Small intestine (tissue), 7 donors: ENCODE measurements around the gene CELA1. TPM values are rescaled to one million over a fixed set of nuclear protein-coding genes. Genes with fewer than 3 reads are reported as not detected.
A peak's percentile ranks its signal among the peaks of the same experiment; 100 is the strongest.

ENCODE experiments used
- DNase-seq, 2 donors: peaks; one replicate each; pipeline versions ENCODE4 v3.0.0 to v3.0.0-alpha.2; 2013
- FAIRE-seq: peaks from 2 replicates; lab custom pipeline; 2012; peaks lifted over from hg19 to GRCh38; lab: Jason Lieb, UNC
- H3K27ac ChIP-seq, 3 donors: one replicate each; pipeline ENCODE4 v1.5.1; 2013; ENCODE audit warnings: low read length in 2 of 3, mild to moderate bottlenecking in 2 of 3, control low read depth in 1 of 3, inconsistent platforms in 1 of 3, low read depth in 1 of 3, moderate library complexity in 1 of 3
- H3K27me3 ChIP-seq, 3 donors: one replicate each; pipeline ENCODE4 v1.6.1; 2013; ENCODE audit warnings: low read length in 3 of 3, inconsistent platforms in 1 of 3; ENCODE audit not compliant: control insufficient read depth in 3 of 3, insufficient read depth in 3 of 3
- H3K36me3 ChIP-seq, 3 donors: one replicate each; pipeline ENCODE4 v1.6.1; 2013; ENCODE audit warnings: low read length in 3 of 3, inconsistent platforms in 1 of 3, low read depth in 1 of 3, mild to moderate bottlenecking in 1 of 3, moderate library complexity in 1 of 3; ENCODE audit not compliant: control insufficient read depth in 3 of 3, insufficient read depth in 2 of 3
- H3K4me1 ChIP-seq, 3 donors: one replicate each; pipeline ENCODE4 v1.6.1; 2013; ENCODE audit warnings: low read length in 2 of 3, inconsistent platforms in 1 of 3, low read depth in 1 of 3, mild to moderate bottlenecking in 1 of 3, moderate library complexity in 1 of 3; ENCODE audit not compliant: control insufficient read depth in 3 of 3, insufficient read depth in 2 of 3
- H3K4me3 ChIP-seq, 3 donors: one replicate each; pipeline ENCODE4 v1.5.1; 2013; ENCODE audit warnings: low read length in 3 of 3, control low read depth in 1 of 3, inconsistent platforms in 1 of 3, low read depth in 1 of 3, mild to moderate bottlenecking in 1 of 3, moderate library complexity in 1 of 3
- H3K9me3 ChIP-seq, 2 donors: one replicate each; pipeline ENCODE4 v1.6.1; 2013; ENCODE audit warnings: low read depth in 1 of 2, low read length in 1 of 2; ENCODE audit not compliant: control insufficient read depth in 2 of 2, insufficient read depth in 1 of 2
- WGBS, 3 donors: extraction: QIAGEN DNeasy Blood & Tissue Kit; methylation state at CpG; one replicate each; pipeline ENCODE4 v1.1.7; 2013; 5-methylcytosine and 5-hydroxymethylcytosine counted together
- polyA plus RNA-seq, 4 donors: library from polyadenylated mRNA; stranded (reverse) in 3 of 4; unstranded in 1 of 4; fragments of 200-250 nt in 3 of 4; fragments of 120-200 nt in 1 of 4; gene quantifications; one replicate each; pipeline versions ENCODE4 v1.2.1 to v1.2.3, GENCODE V29; 2013
- donor health status: healthy with polysubstance abuse.
- donor health status: control.
- donor health status: control.
- donor health status: Bipolar disorder and iron deficiency.
- donor health status: healthy.

The CELA1 gene
- polyA plus RNA-seq, 4 donors = 0.09 TPM; not detected in 3

DNA sequence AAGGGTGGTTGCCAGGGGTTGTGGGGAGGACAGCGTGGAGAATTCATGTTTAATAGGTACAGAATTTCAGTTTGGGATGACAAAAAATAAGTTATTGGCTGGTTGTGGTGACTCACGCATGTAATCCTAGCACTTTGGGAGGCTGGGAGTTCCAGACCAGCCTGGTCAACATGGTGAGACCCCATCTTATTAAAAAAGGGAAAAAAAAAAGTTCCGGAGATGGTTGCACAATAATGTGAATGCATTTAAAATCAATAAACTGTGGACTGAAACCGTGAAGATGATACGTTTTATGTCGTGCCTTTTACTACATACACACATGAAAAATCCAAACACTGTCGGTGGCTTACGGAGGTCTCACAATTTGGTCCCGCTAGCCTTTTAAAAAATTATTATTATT lies 24.2 kb upstream of the CELA1 start:
- Histone ChIP-seq H3K9me3 (no peaks in the 10 kb centered on the region), H3K36me3 (peaks cover 0 to 52% (median 12%) of the 10 kb centered on the region in 3 donors), H3K27ac (no peak overlapping the region), H3K4me1 (peaks cover 0 to 17% (median 2%) of the 10 kb centered on the region in 3 donors), H3K27me3 (no peaks in the 10 kb centered on the region), H3K4me3 (no peak overlapping the region)
- FAIRE-seq (no peak), DNase-seq (no peak)
- 94 to 98% (median 95%) methylated on average over 9 of the region's 9 CpGs for WGBS, 3 donors

GRCh38 chr12:51369581-51369980 lies 23.1 kb upstream of the CELA1 start:
- H3K4me1 ChIP-seq = peaks cover 0 to 17% (median 2%) of the 10 kb centered on the region in 3 donors
- FAIRE-seq (no peak), DNase-seq (no peak)
- peak overlapping the region in 2 of 3 donors; percentile 68 to 70 for H3K27ac ChIP-seq
- no peak overlapping the region for H3K4me3 ChIP-seq
- no peaks in the 10 kb centered on the region for H3K27me3 ChIP-seq
- 77 to 94% (median 80%) methylated on average over 4 of the region's 4 CpGs for WGBS, 3 donors
- H3K36me3 ChIP-seq = peaks cover 0 to 51% (median 10%) of the 10 kb centered on the region in 3 donors
- H3K9me3 ChIP-seq = no peaks in the 10 kb centered on the region

DNA sequence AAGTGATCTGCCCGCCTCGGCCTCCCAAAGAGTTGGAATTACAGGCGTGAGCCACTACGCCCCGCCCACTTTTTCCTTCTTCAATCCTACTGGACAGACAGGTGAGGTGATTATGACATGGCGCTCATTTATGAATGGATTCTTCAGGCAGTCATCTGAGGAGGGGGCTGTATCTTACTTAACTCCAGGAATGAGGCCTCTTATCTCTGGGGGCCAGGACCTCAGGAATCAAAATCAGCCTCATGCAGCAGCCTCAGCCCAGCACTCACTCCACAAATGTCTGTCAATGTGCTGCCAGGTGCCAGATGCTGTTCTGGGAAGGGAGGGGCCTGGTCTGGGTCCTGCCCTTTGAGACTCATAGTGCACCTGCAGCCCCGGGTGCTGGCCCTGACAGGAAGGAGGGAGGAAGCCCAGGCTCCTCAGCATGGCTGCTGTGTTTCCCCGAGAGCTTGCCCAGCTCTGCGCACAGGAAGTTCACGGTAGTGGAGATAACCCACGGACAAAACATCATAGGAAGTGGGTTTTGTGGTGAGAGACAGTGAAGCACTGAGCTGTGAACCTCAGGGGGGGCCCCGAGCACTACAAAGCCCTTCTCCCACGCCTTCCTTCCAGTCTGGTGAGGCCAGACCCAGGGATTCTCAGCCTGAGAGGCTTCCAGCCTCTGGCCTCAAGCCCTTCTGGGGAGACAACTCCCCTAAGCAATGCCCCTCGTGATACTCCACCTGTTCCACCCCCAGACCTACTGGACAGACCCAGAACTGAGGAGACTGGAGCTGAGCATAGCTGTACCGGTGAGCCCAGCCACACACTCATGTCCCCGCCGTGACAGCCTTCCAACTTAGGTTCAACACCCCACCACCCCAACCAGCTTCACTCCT lies 22.4 kb upstream of the CELA1 start:
- Histone ChIP-seq H3K27me3 (no peaks in the 10 kb centered on the region), H3K4me1 (peaks cover 0 to 23% (median 2%) of the 10 kb centered on the region in 3 donors), H3K27ac (peak overlapping the region; percentile 15 to 70 (median 68)), H3K9me3 (no peaks in the 10 kb centered on the region), H3K36me3 (peaks cover 0 to 51% (median 10%) of the 10 kb centered on the region in 3 donors), H3K4me3 (no peak overlapping the region)
- FAIRE-seq (no peak), DNase-seq (peak; percentile 63 to 85)
- WGBS, 3 donors = 26 to 42% (median 41%) methylated on average over 17 of the region's 17 CpGs

DNA sequence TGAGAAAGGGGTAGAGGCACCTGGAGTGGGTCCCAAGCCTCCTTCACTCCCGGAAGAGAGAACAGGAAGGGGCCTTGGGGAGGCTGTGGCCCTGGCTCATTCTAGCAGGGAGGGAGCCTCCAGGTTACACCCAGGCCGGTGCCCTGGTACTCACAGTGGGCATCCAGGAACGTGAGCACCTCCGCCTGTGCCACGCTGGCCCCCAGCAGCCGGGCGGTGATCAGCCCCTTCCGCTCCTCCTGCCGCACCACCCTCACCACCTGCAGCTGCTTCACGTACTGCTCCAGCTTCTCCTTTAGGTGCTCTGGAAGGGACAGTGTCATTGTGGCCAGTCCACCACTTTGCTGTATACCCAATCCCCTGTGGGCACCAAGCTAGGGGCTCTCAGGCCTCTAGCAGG lies 18.8 kb upstream of the CELA1 start:
- WGBS, 3 donors = 93 to 96% (median 94%) methylated on average over 9 to 10 of the region's 10 CpGs
- no peak for FAIRE-seq

GRCh38 chr12:51364001-51364400 lies 17.5 kb upstream of the CELA1 start:
- no peaks in the 10 kb centered on the region for H3K9me3 ChIP-seq
- peaks cover 0 to 29% (median 0%) of the 10 kb centered on the region in 3 donors for H3K4me1 ChIP-seq
- peak overlapping the region in 2 of 3 donors; percentile 27 to 42 for H3K27ac ChIP-seq
- H3K27me3 ChIP-seq = no peaks in the 10 kb centered on the region
- DNase-seq = peak; percentile 52 to 69
- FAIRE-seq = no peak
- 33 to 67% (median 57%) methylated on average over 11 of the region's 11 CpGs for WGBS, 3 donors
- H3K4me3 ChIP-seq = no peak overlapping the region
- H3K36me3 ChIP-seq = peaks cover 0 to 73% (median 16%) of the 10 kb centered on the region in 3 donors

More for the DNA sequence above, 18.8 kb upstream of the CELA1 start:
- Histone ChIP-seq H3K27ac (no peak overlapping the region), H3K4me1 (peaks cover 0 to 30% (median 2%) of the 10 kb centered on the region in 3 donors), H3K36me3 (peaks cover 0 to 71% (median 8%) of the 10 kb centered on the region in 3 donors), H3K9me3 (no peaks in the 10 kb centered on the region), H3K27me3 (no peaks in the 10 kb centered on the region), H3K4me3 (no peak overlapping the region)
- DNase-seq = no peak

GRCh38 chr12:51362747-51363342 lies 16.4 kb upstream of the CELA1 start:
- no peak for FAIRE-seq
- peaks cover 0 to 23% (median 0%) of the 10 kb centered on the region in 3 donors for H3K4me1 ChIP-seq
- H3K27ac ChIP-seq = no peak overlapping the region
- H3K36me3 ChIP-seq = peaks cover 0 to 79% (median 20%) of the 10 kb centered on the region in 3 donors
- no peaks in the 10 kb centered on the region for H3K9me3 ChIP-seq
- 81 to 90% (median 83%) methylated on average over 2 of the region's 2 CpGs for WGBS, 3 donors
- DNase-seq = no peak
- no peak overlapping the region for H3K4me3 ChIP-seq
- no peaks in the 10 kb centered on the region for H3K27me3 ChIP-seq

DNA sequence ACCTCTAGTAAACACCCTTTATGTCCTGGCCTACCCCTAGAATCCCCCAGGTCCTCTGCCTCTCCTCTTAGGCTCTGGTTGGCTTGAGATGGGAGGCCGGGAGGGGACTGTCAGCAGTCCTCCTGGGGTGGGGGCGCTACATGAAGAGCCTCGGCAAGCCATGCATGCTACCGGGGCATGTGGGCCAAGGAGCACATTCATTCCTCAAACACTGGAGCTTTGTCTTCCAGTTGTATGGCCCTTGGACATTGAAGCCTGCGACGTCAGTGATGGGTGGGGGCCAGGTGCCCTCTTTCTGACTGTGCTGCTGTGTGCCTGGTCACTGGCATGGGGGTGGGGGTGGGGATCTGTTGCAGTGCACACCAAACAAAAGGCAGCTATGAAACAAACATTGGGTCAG lies 15.8 kb upstream of the CELA1 start:
- H3K4me1 ChIP-seq = peaks cover 0 to 23% (median 0%) of the 10 kb centered on the region in 3 donors
- H3K27ac ChIP-seq = no peak overlapping the region
- FAIRE-seq (no peak), DNase-seq (peak; percentile 40 to 65)
- no peaks in the 10 kb centered on the region for H3K27me3 ChIP-seq
- H3K4me3 ChIP-seq = no peak overlapping the region
- H3K36me3 ChIP-seq = peaks cover 0 to 79% (median 23%) of the 10 kb centered on the region in 3 donors
- WGBS, 3 donors = 34 to 68% (median 57%) methylated on average over 6 of the region's 6 CpGs
- H3K9me3 ChIP-seq = no peaks in the 10 kb centered on the region
